ENCODE results near the gene DNHD1.

DNA sequence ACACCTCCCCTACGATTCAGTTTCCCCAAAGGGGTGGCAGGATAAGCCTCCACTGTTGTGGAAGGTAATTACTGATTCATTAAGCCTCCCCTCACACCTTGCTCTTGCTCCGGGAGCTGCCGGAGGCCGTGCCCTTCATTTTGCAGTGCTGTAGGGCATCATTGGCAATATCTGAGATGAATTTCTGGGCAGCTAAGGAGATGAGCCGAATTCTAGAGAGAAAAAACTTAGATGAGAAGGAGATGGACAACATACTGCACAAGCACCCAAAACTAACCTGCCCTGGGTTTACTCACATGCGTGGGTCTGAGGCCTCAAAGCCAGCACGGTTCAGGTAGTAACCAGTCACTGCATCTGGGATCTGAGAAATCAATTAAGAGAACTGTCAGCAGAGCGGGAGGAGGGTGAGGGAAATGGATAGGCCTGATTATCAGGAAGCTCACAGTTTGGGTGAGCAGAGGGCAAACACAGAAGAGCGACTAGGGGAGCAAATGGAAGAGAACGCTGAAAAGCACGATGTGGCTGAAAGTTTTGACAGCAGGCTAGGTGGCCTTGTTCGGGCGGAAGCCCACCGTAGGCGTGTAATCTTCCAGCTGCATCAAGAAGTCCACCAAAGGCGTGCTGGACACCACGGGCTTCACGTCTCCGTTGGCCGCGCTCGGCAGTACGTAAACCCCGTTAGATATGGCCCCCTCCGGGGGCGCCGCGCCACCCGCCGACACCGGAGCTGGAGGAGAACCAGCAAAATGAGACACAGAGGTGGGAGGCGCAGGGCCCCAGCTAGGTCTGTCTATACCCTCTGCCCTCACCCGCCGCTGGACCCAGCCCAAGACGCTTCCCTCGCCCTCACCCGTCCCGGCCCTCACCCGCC, 114.2 kb downstream of the DNHD1 start:
- TF ChIP-seq CTCF (conservative IDR thresholded peaks at IDR 0.05; ENCODE audit: low read depth in 2 of 2) (no peak), EZH2 (IDR thresholded peaks at IDR 0.05; ENCODE audit: low read depth, unreplicated experiment) (no peak), POLR2AphosphoS5 (IDR thresholded peaks at IDR 0.05; ENCODE audit: low read depth) (no peak), REST (IDR thresholded peaks at IDR 0.05; ENCODE audit: unreplicated experiment) (no peak), EZH2phosphoT487 (IDR thresholded peaks at IDR 0.05; ENCODE audit: unreplicated experiment) (no peak), CREB1 (CRISPR knock-in tag; IDR thresholded peaks at IDR 0.05; ENCODE audit: low read depth) (no peak), JUNB (IDR thresholded peaks at IDR 0.05; ENCODE audit: unreplicated experiment) (no peak), ZNF114 (CRISPR knock-in tag; IDR thresholded peaks at IDR 0.05) (no peak), ZNF462 (CRISPR knock-in tag; IDR thresholded peaks at IDR 0.05) (no peak), NANOG (IDR thresholded peaks at IDR 0.05; ENCODE audit: borderline replicate concordance) (no peak), STAT1 (IDR thresholded peaks at IDR 0.05; ENCODE audit: unreplicated experiment) (no peak)
- TF ChIP-seq, protein P1, sequence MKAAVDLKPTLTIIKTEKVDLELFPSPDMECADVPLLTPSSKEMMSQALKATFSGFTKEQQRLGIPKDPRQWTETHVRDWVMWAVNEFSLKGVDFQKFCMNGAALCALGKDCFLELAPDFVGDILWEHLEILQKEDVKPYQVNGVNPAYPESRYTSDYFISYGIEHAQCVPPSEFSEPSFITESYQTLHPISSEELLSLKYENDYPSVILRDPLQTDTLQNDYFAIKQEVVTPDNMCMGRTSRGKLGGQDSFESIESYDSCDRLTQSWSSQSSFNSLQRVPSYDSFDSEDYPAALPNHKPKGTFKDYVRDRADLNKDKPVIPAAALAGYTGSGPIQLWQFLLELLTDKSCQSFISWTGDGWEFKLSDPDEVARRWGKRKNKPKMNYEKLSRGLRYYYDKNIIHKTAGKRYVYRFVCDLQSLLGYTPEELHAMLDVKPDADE (IDR thresholded peaks at IDR 0.05), result no peak
